SW 1271 (cell line): ENCODE measurements around the gene EDC3.
A peak's percentile ranks its signal among the peaks of the same experiment; 100 is the strongest.
"Not testable (repeated sequence)": the region's sequence is repeated elsewhere in the genome, so short reads cannot be mapped to it uniquely, and the experiment has no call there.

Experiments used
- DNase-seq, 2 experiments: peaks; one replicate each; lab custom pipeline; 2025; lab: John Stamatoyannopoulos, UW

The EDC3 gene, protein sequence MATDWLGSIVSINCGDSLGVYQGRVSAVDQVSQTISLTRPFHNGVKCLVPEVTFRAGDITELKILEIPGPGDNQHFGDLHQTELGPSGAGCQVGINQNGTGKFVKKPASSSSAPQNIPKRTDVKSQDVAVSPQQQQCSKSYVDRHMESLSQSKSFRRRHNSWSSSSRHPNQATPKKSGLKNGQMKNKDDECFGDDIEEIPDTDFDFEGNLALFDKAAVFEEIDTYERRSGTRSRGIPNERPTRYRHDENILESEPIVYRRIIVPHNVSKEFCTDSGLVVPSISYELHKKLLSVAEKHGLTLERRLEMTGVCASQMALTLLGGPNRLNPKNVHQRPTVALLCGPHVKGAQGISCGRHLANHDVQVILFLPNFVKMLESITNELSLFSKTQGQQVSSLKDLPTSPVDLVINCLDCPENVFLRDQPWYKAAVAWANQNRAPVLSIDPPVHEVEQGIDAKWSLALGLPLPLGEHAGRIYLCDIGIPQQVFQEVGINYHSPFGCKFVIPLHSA

DNA sequence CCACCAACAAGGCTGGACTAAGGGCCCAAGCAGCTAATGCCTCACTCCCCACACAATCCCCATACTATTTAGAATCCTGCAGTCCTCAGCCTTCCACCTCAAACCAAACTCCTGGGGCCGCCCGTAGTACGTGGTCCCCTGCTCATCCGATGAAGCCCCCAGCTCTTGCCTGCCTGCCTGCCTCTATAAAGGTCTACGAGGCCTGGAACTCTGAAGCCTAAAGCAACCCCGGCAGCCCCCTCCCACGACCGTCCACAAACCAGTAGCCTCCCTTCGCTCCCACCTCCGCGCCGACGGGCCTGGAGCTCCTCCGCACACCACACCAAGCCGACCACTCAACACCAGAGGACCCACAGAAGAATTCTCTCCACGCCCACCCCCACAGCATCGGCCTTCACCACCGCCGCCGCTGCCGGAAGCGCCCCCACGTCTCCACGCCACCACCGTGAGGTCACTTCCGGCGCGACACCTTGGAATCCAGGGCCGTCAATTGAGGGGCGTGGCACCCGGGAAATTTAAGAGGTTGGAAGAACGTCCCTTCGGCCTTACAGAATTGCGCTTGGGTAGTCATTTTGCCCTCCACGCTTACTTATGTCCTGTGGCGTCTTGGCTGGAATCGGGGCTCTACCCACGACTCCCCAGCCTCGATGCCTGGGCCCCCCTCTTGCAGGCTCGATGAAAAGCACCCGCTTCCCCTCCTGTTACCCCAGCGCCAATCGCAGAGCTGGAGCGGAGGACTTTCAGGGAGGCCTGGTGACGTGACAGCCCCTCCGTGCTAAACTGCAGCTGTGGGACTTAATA lies at the start of gene EDC3:
Gene EDC3 (minus strand): TSS at position 428 of the 801 bp plus-strand sequence. CDS start 20,900 bp downstream, outside the sequence.
- DNase-seq, result peak; percentile 82 to 89

DNA sequence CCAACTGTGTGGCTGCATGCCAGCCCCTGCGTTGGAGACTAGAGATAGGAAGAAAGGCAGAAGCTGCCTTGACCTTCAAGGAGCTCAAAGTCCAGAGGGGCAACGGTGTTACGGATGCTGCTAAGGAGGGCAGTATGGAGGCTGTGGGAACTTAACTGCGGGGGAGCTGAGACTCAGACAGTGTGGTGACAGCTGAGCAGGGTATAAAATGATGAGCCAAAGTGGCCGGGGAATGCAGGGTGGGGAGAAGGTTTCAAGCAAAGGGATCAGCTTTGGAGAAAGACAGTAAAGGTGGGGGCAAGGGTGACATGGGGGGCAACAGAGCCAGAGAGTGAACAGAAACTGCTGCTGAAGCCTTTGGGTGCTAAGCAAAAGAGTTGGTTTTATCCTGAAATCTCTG lies 46.6 kb upstream of the EDC3 start:
- DNase-seq, result no peak

DNA sequence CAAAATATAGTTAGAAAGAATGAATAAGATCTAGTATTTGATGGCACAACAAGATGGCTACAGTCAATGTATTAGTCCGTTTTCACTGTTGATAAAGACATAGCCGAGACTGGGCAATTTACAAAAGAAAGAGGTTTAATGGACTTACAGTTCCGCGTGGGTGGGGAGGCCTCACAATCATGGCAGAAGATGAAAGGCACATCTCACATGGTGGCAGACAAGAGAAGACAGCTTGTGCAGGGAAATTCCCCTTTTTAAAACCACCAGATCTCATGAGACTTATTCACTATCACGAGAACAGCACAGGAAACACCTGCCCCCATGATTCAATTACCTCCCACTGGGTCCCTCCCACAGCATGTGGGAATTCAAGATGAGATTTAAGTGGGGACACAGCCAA lies 42.4 kb upstream of the EDC3 start:
- not testable (repeated sequence) for DNase-seq

DNA sequence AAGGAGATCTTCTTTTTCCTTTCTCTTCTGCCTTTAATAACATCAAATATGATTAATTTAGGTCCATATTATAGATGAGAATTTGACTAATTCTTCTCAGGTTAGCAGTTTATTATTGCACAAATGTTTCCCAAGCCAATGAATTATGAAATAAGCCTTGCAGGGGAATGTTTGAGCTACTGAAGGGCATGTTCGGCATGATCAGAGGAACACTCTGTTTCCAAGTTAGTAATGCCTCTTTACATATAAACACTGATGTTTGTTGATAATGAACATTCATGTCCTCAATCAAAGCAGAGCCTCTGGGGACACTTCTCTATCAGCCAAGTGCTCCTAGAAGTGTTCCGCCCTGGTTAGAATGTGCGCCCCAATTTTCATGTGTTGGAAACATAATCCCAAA lies 39.5 kb upstream of the EDC3 start:
- DNase-seq, result no peak

DNA sequence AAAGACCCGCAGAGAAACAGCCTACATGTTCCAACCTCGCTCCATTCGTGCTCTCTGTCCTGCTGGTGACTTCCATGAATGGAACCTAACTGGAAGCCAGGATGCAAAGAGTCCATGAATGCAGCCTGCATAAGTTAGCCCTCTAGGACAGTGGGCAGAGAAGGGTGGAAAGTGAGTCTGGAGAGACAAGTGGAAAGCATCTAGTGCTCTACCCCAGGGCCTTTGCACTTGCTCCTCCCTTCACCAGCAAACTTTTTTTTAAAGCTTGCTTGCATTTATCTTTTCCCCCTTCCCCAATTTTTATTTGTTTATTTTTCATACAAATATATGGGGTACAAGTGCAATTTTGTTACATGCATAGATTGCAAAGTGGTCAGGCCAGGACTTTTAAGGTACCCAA lies 37.4 kb upstream of the EDC3 start:
- no peak for DNase-seq

DNA sequence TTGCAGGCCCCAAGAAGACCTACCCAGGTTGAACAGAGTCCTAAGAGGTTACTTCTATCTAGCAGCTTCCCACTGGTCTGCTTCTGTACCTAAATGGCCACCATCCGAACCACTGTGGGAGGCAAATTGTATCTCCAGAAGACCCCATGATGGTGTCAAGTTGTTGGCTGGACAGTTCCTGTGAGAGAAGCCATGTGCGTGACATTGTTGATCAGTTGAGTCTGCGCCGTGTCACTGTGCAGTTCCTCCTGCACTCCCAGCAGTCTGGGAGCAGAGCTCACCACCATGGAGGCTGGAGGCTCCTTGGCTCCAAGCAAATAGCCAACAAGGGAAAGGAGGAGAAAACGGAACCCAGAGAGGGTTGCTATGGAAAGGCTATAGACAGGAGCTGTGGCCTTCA lies 37.0 kb upstream of the EDC3 start:
- no peak for DNase-seq

DNA sequence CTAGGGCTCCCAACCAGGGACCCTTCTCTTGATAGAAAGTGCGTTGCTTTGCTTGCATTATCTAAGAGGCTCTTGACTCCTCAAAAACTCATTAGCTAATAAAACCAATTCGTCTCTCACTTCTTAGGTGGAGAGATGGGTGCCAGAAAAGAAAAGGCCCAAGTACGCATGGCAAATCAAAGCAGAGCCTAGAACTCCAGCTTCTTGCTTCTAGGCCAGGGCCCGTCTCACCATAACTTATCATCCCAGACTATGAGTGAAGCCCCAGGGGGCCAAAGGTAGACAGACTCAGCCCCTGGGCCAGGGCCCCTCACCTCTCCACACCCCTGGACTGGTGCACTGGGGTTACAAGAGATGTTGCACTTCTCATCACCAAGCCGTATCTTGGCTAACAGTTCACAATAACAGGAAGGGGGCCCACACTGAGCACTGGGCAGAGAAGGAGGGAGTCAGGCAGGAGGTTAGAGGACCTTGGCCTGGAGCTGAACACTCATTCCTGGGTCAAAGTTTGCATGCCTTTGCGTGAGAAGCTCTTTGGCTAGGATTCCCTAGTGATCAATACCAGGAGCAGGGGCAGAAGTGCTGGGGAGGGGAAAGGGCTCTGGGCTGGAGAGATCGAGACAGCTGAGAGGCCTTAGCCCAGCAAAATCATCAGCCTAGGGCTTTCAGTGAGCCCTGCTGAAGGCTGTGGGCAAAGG lies 34.9 kb upstream of the EDC3 start:
- no peak for DNase-seq

DNA sequence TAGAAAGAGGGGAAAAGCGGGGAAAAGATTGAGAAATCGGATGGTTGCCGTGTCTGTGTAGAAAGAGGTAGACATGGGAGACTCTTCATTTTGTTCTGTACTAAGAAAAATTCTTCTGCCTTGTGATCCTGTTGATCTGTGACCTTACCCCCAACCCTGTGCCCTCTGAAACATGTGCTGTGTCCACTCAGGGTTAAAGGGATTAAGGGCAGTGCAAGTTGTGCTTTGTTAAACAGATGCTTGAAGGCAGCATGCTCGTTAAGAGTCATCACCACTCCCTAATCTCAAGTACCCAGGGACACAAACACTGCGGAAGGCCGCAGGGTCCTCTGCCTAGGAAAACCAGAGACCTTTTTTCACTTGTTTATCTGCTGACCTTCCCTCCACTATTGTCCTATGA lies 33.5 kb upstream of the EDC3 start:
- not testable (repeated sequence) for DNase-seq

DNA sequence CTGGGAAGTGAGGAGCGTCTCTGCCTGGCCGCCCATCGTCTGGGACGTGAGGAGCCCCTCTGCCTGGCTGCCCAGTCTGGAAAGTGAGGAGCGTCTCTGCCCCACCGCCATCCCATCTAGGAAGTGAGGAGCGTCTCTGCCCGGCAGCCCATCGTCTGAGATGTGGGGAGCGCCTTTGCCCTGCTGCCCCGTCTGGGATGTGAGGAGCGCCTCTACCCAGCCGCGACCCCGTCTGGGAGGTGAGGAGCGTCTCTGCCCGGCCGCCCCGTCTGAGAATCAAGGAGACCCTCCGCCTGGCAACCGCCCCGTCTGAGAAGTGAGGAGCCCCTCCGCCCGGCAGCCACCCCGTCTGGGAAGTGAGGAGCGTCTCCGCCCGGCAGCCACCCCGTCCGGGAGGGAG lies 32.9 kb upstream of the EDC3 start:
- DNase-seq, result not testable (repeated sequence)

DNA sequence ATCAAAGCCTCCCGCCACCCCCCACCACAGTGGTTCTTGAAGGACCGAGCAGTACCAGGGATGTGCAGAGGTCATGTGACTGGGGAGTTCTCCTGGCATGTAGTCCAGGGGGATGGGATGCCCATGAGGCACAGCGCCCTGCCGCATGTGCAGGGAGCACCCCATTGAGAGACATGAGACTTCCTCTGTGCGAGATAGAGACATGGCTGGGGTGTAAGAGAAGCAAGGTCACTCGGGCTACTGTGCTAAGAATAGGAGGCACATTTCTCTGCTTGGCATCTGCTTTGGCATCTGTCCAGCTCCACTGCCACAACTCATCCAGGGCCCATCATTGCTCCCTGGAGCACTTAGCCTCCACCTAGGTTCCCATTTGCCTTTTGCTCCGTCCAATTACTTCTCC lies 31.9 kb upstream of the EDC3 start:
- peak in 1 of 2 experiments; percentile 11 for DNase-seq

DNA sequence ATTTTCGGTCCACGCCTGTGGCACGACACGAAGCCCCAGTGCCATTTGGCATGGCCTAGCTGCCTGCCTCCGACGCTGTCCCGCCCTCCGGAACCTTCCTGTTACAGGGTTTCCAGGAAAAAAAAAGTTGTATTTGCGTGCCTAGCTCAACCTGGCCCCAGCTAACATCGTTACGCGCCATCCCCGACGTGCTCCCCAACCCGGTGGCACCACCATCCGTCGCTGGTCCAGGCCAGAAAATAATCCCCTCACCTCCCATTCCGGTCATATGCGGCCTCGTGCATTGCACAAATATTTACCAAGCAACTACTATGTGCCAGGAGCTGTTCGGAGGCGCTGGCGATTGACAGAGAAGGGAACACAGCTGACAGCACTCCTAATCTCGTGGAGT lies 30.9 kb upstream of the EDC3 start:
- no peak for DNase-seq

DNA sequence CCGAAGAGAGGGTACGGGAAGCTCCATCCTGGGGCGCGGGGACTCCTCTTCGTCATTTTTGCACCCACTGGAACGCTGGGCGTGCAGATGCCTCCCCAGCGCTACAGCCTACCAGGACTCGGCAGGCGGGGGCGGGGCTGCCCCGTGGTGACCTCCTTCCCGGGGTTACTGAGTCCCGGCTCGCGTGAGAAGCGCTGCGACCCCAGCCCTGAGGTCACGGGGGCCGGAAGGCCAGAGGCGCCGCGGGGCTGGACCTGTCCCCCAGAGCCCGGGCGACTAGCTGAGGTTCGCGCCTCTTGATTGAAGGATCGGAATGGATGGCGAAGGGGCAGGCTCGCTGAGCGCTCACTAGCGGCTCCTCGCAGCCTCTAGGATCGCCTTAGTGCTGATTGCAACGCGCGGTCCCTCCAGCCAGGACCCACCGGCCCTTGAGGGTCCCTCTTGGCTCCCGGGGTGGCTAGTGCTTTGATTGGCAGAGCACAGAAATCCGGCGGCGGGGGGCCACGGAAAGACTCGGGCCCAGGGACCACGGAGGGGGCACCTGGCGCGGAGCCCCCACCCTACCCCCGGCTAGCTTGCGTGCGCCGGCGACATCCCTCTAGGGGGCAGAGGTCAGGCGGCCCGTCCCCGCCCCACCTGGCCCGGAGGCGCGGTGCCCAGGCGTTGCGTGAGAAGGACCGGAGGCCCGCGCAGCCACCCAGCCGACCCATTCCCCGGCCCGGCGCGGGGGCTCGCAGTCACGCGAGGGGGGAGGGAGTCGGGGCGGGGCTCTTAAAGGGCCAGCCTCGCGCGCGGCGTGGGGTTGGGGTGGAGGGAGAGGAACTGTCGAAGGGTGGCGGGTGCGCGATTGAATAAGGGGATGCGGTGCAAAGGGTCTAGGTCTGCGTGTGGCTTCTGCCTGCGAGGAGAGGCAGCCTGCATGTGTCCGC lies 30.3 kb upstream of the EDC3 start:
- DNase-seq, result peak; percentile 48 to 62

DNA sequence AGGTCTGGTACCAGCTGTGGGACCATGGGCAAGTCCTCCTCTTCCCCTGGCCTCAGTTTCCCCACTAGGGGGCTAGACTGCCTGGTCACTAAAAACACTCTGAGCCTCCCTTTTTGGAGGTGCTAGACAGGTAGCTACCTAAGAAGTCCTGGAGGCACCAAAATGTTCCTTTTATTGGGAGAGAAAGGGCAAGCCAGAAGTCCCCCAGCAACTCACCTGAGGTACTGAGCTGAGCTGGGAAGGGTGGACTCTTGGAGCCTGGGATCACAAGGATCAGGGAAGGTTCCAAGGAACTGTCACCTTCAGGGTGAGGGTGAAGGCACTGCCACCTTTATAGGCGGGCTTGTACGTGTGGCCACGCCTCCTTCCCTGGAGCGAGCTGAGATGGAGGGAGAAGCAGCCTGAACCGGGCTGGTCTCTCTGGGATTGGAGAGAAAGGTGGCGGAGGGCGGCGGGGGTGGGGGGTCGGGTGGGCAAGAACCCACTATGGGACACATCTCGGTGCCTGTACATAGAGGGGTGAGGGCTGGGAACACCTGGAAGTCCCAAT lies 29.5 kb upstream of the EDC3 start, which contains the start of gene CYP1A1:
Gene CYP1A1 (minus strand): TSS at position 304 of the 550 bp plus-strand sequence. CDS start 2,431 bp downstream, outside the sequence.
- DNase-seq, result peak; percentile 21 to 55

DNA sequence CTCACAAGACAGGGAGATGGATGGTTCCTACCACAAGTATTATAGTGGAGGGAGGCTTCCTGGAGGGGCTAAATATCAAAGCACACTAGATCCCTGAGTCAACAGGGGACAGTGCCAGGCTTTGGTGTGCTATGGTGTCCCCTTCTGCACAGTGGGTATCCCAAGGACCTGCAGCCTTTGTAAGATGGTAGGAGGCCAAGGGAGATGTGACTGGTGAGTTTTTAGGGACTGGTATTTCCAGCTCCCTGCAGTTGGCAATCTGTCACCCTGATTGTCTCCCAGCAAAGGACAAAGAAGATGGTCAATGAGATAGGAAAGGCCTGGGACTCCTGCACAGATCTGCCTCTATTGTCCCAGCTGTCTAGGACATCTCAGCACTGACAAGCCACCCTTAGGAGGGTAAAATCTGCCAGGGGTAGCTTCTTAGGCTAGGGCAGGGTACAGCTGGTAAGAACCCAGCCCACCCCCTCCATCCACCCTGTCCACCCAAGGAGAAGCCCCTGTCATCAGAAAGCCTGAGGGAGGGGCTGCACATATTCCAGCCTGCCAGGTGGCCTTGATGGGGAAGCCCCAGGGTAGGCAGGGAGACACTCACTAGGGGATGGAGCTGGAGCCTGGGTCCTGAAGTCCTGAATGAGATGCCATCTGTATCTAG lies 28.9 kb upstream of the EDC3 start:
- DNase-seq, result no peak

DNA sequence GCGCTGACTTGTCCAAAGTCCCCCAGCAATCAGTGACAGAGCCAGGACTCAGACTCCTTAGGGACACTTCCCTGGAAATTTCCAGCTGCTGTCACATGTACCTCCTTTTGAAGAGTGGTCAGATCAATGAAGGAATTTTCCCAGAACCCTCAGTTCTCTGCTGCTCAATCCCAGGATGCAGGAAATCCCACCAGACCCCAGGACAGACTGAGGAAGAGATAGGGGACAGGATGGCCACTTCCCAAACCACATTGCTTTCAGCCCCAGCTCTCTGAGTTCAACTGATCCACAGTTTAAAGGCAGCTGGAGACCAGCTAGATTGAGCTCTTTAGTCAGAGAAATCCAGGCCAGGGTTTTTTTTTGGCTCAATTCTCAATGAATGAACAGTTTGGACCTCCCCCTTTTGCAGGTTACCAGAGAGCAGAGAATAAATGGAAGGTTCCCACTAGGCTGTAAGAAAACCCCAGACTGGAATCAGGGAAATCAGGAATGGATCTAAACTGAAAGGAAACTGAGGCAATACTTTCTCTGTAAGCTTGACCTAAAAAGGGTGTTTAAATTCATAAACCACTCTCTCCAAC lies 28.0 kb upstream of the EDC3 start:
- DNase-seq, result peak; percentile 43 to 86

DNA sequence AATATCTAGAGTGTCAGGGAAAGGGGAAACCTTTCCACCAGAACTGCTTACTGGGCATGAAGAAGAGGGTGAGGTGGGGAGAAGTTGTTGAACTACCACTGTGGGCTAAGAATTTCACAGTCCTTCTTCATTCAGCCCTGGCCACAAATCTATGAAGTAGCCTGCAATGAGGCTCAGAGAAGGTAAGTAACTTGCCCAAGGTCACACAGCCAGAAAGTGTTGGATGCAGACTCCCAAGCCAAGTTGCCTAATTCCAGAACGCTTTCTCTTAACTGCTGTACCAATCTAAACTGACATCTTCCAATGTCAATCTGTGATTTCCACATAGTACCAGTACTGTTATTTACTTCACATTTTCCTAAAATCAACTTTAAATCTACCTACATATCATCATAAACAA lies 27.4 kb upstream of the EDC3 start:
- no peak for DNase-seq

DNA sequence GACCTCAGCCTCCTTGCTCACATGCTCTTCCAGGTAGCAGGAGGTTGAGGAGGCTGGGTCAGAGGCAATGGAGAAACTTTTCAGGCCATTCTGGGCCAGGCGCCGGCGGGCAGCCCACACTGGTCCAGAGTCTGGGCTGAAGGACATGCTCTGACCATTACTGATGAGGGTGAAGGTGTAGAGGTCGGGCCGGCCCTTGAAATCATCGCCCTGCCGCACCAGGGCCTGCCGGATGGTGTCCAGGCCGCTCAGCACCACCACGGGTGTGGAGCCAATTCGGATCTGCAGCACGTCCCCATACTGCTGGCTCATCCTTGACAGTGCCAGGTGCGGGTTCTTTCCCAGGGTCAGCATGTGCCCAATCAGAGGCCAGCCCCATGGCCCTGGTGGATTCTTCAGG lies 26.8 kb upstream of the EDC3 start:
- DNase-seq, result no peak

DNA sequence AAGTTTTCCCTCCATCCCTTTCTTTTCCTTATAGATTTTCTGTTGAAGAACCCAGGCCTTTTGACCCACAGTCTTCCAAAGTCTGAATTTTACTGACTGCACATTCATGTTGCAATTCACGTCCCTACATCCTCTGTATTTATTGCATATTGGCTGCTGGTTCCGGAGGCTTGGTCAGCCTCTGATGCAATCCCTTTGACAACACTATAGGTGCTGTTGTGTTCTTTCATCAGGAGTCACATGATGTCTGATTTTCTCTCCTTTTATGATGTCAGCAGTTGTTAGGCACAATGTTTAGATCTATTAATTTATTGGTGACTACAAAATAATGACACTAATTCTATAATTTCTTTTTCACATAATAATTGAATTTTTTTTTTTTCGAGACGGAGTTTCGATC lies 20.8 kb upstream of the EDC3 start:
- no peak for DNase-seq

DNA sequence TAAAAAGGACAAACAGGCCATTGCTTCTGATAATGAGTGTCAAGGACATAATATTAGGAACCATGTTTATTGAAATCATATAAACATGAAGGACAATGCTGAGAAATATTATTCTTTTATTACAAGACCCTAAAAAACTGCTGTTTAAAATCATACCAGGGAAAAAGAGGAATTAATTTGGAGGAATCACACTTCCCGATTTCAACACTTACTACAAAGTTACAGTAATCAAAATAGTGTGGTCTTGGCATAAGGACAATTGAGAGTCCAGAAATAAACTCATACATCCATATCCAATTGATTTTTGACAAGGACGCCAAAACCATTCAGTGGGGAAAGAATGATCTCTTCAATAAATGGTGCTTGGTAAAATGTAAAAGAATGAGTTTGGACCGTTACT lies 16.5 kb upstream of the EDC3 start:
- DNase-seq, result no peak
